Mesenchymal stem cell (in vitro differentiated cells and primary cell): ENCODE data around the gene CAND2. TPM values are rescaled to one million over a fixed set of nuclear protein-coding genes. Genes with fewer than 3 reads are reported as not detected.

Experiments
- DNase-seq: peaks from one replicate; pipeline ENCODE4 v3.0.0-alpha.2; 2013
- H2AFZ ChIP-seq: one replicate; pipeline ENCODE4 v1.6.1; 2013; ENCODE audit warnings: low read depth, mild to moderate bottlenecking, control low read depth, inconsistent platforms, low read length, moderate library complexity
- H2AK5ac ChIP-seq: 2 replicates; pipeline ENCODE4 v1.6.1; 2013; ENCODE audit warnings: low read length, moderate library complexity, mild to moderate bottlenecking, inconsistent platforms; ENCODE audit not compliant: severe bottlenecking
- H2BK120ac ChIP-seq: one replicate; pipeline ENCODE4 v1.6.1; 2013; ENCODE audit warnings: low read depth, mild to moderate bottlenecking, inconsistent platforms, low read length, moderate library complexity
- H2BK12ac ChIP-seq, 2 experiments: one replicate each; pipeline ENCODE4 v1.6.1; 2013; ENCODE audit warnings: inconsistent platforms in 2 of 2, low read length in 2 of 2, mild to moderate bottlenecking in 2 of 2, moderate library complexity in 2 of 2, control low read depth in 1 of 2
- H2BK15ac ChIP-seq: one replicate; pipeline ENCODE4 v1.6.1; 2013; ENCODE audit warnings: mild to moderate bottlenecking, low read depth, inconsistent platforms; ENCODE audit not compliant: poor library complexity, severe bottlenecking
- H2BK5ac ChIP-seq: 2 replicates; pipeline ENCODE4 v1.6.1; 2013; ENCODE audit warnings: low read depth, mild to moderate bottlenecking, low read length, control low read depth, inconsistent platforms; ENCODE audit not compliant: poor library complexity, severe bottlenecking
- H3K14ac ChIP-seq, 2 experiments: one replicate each; pipeline ENCODE4 v1.6.1; 2013; ENCODE audit warnings: inconsistent platforms in 2 of 2, low read length in 2 of 2, control low read depth in 1 of 2, mild to moderate bottlenecking in 1 of 2, moderate library complexity in 1 of 2
- H3K18ac ChIP-seq, 2 experiments: one replicate each; pipeline ENCODE4 v1.6.1; 2013; ENCODE audit warnings: inconsistent platforms in 2 of 2, low read length in 2 of 2, control low read depth in 1 of 2, low read depth in 1 of 2, mild to moderate bottlenecking in 1 of 2
- H3K23ac ChIP-seq, 2 experiments: one replicate each; pipeline ENCODE4 v1.6.1; 2013; ENCODE audit warnings: inconsistent platforms in 2 of 2, low read length in 2 of 2, mild to moderate bottlenecking in 2 of 2, moderate library complexity in 2 of 2, control low read depth in 1 of 2
- H3K27ac ChIP-seq: 2 replicates; pipeline ENCODE4 v1.5.1; 2013; ENCODE audit warnings: mild to moderate bottlenecking, moderate library complexity, low read length, control low read depth, inconsistent platforms; ENCODE audit not compliant: poor library complexity, severe bottlenecking
- H3K27me3 ChIP-seq, 2 experiments: 2 replicates each; pipeline versions ENCODE4 v1.6.1 to v1.7.0; 2013; ENCODE audit warnings: low read length in 2 of 2, mild to moderate bottlenecking in 2 of 2, moderate library complexity in 2 of 2, control low read depth in 1 of 2, inconsistent platforms in 1 of 2; ENCODE audit not compliant: control insufficient read depth in 1 of 2, insufficient read depth in 1 of 2
- H3K36me3 ChIP-seq, 2 experiments: 2 replicates each; pipeline versions ENCODE4 v1.6.1 to v1.7.0; 2013; ENCODE audit warnings: low read length in 2 of 2, control low read depth in 1 of 2, inconsistent platforms in 1 of 2, low read depth in 1 of 2, mild to moderate bottlenecking in 1 of 2; ENCODE audit not compliant: insufficient read depth in 2 of 2, control insufficient read depth in 1 of 2
- H3K4ac ChIP-seq, 2 experiments: one replicate each; pipeline ENCODE4 v1.6.1; 2013; ENCODE audit warnings: inconsistent platforms in 2 of 2, low read length in 2 of 2, mild to moderate bottlenecking in 2 of 2, moderate library complexity in 2 of 2, control low read depth in 1 of 2, low read depth in 1 of 2
- H3K4me1 ChIP-seq: 2 replicates; pipeline ENCODE4 v1.6.1; 2013; ENCODE audit warnings: low read depth, low read length, control low read depth; ENCODE audit not compliant: control insufficient read depth, insufficient read depth
- H3K4me2 ChIP-seq: 2 replicates; pipeline ENCODE4 v1.6.1; 2013; ENCODE audit warnings: low read length, mild to moderate bottlenecking, inconsistent platforms; ENCODE audit not compliant: poor library complexity, severe bottlenecking
- H3K4me3 ChIP-seq, 2 experiments: 2 replicates each; pipeline versions ENCODE4 v1.5.1 to v1.7.0; 2013; ENCODE audit warnings: low read length in 2 of 2, mild to moderate bottlenecking in 2 of 2, control low read depth in 1 of 2, low read depth in 1 of 2; ENCODE audit not compliant: insufficient read depth in 1 of 2
- H3K79me1 ChIP-seq: replicated peaks from 2 replicates; pipeline ENCODE4 v1.6.1; 2013; ENCODE audit warnings: mild to moderate bottlenecking, control low read depth, low read length, inconsistent platforms; ENCODE audit not compliant: poor library complexity, severe bottlenecking
- H3K9ac ChIP-seq: 2 replicates; pipeline ENCODE4 v1.7.0; 2013; ENCODE audit warnings: mild to moderate bottlenecking, low read length, moderate library complexity
- H3K9me3 ChIP-seq: 2 replicates; pipeline ENCODE4 v1.7.0; 2013; ENCODE audit warnings: mild to moderate bottlenecking, low read length; ENCODE audit not compliant: control insufficient read depth
- H4K8ac ChIP-seq: one replicate; pipeline ENCODE4 v1.6.1; 2013; ENCODE audit warnings: inconsistent platforms, mild to moderate bottlenecking, low read length, moderate library complexity
- H4K91ac ChIP-seq: one replicate; pipeline ENCODE4 v1.6.1; 2013; ENCODE audit warnings: mild to moderate bottlenecking, low read length, inconsistent platforms
- WGBS: methylation state at CpG from one replicate; pipeline ENCODE4 v1.1.7; 2013; ENCODE audit warnings: mixed read lengths; 5-methylcytosine and 5-hydroxymethylcytosine counted together
- polyA plus RNA-seq, 2 experiments: library from polyadenylated mRNA; stranded (reverse); fragments of 200-250 nt; gene quantifications; one replicate each; pipeline ENCODE4 v1.2.3, GENCODE V29; 2013

The CAND2 gene
- polyA plus RNA-seq (2013, experiment 1 of 2), result 3.9 TPM
- 3.7 TPM for polyA plus RNA-seq (2013, experiment 2 of 2)

- Histone ChIP-seq H2BK15ac (peak within 1 kb of the TSS; percentile 76), H2BK5ac (no peak within 1 kb of the TSS), H2AK5ac (peak within 1 kb of the TSS; percentile 44), H3K79me1 (peaks cover 3% of the 10 kb centered on the region), H4K91ac (no peak within 1 kb of the TSS), H3K4ac (peak within 1 kb of the TSS; percentile 48 to 92), H4K8ac (peak within 1 kb of the TSS; percentile 86), H3K9me3 (no peaks in the 10 kb centered on the region), H3K14ac (peak within 1 kb of the TSS in 1 of 2 experiments; percentile 93), H3K4me1 (peaks cover 6% of the 10 kb centered on the region), H2AFZ (peak within 1 kb of the TSS; percentile 79), H3K9ac (peak within 1 kb of the TSS; percentile 75), H3K4me3 (peak within 1 kb of the TSS; percentile 72), H3K18ac (peak within 1 kb of the TSS; percentile 72 to 95), H3K36me3 (peaks cover 0 to 3% of the 10 kb centered on the region in 2 experiments), H3K23ac (peak within 1 kb of the TSS in 1 of 2 experiments; percentile 72), H3K4me2 (peak within 1 kb of the TSS; percentile 89), H2BK12ac (peak within 1 kb of the TSS in 1 of 2 experiments; percentile 63), H2BK120ac (no peak within 1 kb of the TSS), H3K27ac (no peak within 1 kb of the TSS), H3K27me3 (peaks cover 0 to 10% of the 10 kb centered on the region in 2 experiments)
- 11% methylated on average over 60 of the region's 61 CpGs for WGBS
- DNase-seq, result peak; percentile 61
Observed at GRCh38 chr3:12796171-12797123, at the start of gene CAND2. TSS of gene CAND2 (plus strand) at chr3:12796680. CDS start at chr3:12796721, 41 bp downstream.

DNA sequence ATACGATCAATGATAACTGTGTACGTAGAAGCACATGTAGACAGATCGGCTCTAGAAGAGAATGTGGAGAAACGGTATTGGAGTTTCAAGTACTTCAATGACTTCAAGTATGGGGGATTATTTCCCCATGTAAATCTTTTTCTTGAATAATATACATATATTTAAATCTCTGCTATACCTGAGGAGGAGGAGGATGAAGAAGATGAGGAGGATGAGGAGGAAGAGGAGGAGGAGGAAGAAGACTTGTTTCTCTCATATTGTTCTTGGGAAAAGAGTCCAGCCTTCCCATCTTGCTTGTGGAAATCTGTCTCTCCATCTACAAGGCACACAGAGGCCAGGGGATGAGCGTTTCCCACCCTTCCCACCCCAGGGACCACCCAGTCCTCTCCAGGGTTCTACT is 48.0 kb upstream of the CAND2 start:
- Histone ChIP-seq H3K4ac (no peak overlapping the region), H2BK12ac (no peak overlapping the region), H3K4me1 (peaks cover 2% of the 10 kb centered on the region), H4K8ac (no peak overlapping the region), H3K23ac (no peak overlapping the region), H3K36me3 (no peaks in the 10 kb centered on the region), H3K27me3 (peaks cover 0 to 32% of the 10 kb centered on the region in 2 experiments), H3K4me3 (no peak overlapping the region), H3K18ac (no peak overlapping the region), H2BK120ac (no peak overlapping the region), H2BK15ac (no peak overlapping the region), H3K9ac (no peak overlapping the region), H2AFZ (no peak overlapping the region), H3K27ac (no peak overlapping the region), H3K9me3 (no peaks in the 10 kb centered on the region), H3K4me2 (no peak overlapping the region), H2AK5ac (no peak overlapping the region), H2BK5ac (no peak overlapping the region), H4K91ac (no peak overlapping the region), H3K79me1 (no peaks in the 10 kb centered on the region), H3K14ac (no peak overlapping the region)
- 97% methylated on average over 3 of the region's 5 CpGs for WGBS
- no peak for DNase-seq

DNA sequence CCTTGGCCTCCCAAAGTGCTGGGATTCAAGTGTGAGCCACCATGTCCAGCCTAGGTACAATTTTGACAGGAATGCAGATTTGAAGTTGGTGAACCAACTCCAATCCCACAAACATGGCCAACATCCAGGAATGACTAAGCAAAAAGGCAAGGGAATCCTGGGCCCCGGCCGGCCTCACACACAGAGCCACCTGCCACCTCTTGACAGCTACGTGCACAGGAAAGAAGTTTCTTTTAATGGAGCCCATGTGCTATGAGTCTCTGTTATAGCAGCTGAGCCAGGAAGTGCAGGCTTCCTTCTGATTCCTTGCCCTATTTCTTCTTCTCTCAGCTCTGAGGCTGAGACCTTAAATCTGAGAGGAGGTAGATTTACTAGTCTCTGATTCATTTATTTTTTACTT is 46.3 kb upstream of the CAND2 start:
- 28% methylated on average over 3 of the region's 3 CpGs for WGBS
- Histone ChIP-seq H3K14ac (no peak overlapping the region), H3K4ac (no peak overlapping the region), H2BK15ac (no peak overlapping the region), H4K91ac (no peak overlapping the region), H3K9me3 (no peaks in the 10 kb centered on the region), H3K9ac (peak overlapping the region; percentile 50), H3K4me3 (no peak overlapping the region), H3K27me3 (peaks cover 0 to 25% of the 10 kb centered on the region in 2 experiments), H3K79me1 (no peaks in the 10 kb centered on the region), H3K27ac (peak overlapping the region; percentile 6), H2BK5ac (no peak overlapping the region), H3K18ac (no peak overlapping the region), H3K36me3 (no peaks in the 10 kb centered on the region), H2AFZ (no peak overlapping the region), H3K4me2 (no peak overlapping the region), H3K23ac (no peak overlapping the region), H4K8ac (peak overlapping the region; percentile 55), H2BK120ac (no peak overlapping the region), H2BK12ac (no peak overlapping the region), H2AK5ac (no peak overlapping the region), H3K4me1 (peaks cover 4% of the 10 kb centered on the region)
- peak; percentile 64 for DNase-seq

DNA sequence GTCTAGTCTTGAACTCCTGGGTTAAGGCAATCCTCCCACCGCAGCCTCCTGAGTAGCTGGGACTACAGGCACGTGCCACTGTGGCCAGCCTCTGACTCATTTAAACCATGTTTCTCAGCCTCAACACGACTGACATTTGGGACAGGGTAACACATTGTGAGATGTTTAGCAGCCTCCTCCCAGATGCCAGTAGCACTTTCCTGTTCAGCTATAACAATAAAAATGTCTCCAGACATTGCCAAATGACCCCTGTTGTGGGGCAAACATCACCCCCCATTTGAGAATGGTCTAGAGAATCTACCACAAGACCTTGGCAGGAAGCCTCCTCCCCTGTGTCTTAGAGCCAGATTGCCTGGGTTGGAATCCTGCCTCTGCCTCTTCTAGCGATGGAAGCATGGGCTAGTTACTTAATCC is 45.8 kb upstream of the CAND2 start:
- no peak overlapping the region for H3K4me2 ChIP-seq
- H3K4me3 ChIP-seq, result no peak overlapping the region
- H3K79me1 ChIP-seq, result no peaks in the 10 kb centered on the region
- no peak overlapping the region for H2AFZ ChIP-seq
- peak overlapping the region; percentile 50 for H3K9ac ChIP-seq
- peak overlapping the region in 1 of 2 experiments; percentile 17 for H3K4ac ChIP-seq
- H2BK120ac ChIP-seq, result no peak overlapping the region
- H2BK12ac ChIP-seq, result no peak overlapping the region
- DNase-seq, result peak; percentile 71
- no peak overlapping the region for H4K91ac ChIP-seq
- H3K9me3 ChIP-seq, result no peaks in the 10 kb centered on the region
- no peak overlapping the region for H2BK5ac ChIP-seq
- no peak overlapping the region for H3K18ac ChIP-seq
- H3K14ac ChIP-seq, result no peak overlapping the region
- peak overlapping the region; percentile 2 for H3K27ac ChIP-seq
- H4K8ac ChIP-seq, result no peak overlapping the region
- H3K27me3 ChIP-seq, result peaks cover 0 to 28% of the 10 kb centered on the region in 2 experiments
- peak overlapping the region; percentile 21 for H2BK15ac ChIP-seq
- H3K36me3 ChIP-seq, result no peaks in the 10 kb centered on the region
- peak overlapping the region; percentile 69 for H2AK5ac ChIP-seq
- H3K23ac ChIP-seq, result no peak overlapping the region
- WGBS, result 65% methylated on average over 4 of the region's 4 CpGs
- peaks cover 4% of the 10 kb centered on the region for H3K4me1 ChIP-seq
